Thyroid gland (tissue), 4 donors: ENCODE data around the gene IL17RA. TPM values are rescaled to one million over a fixed set of nuclear protein-coding genes. Genes with fewer than 3 reads are reported as not detected.

Experiments used
- DNase-seq, 2 donors: peaks; one replicate each; pipeline ENCODE4 v3.0.0-alpha.2; 2019
- H3K27ac ChIP-seq, 3 donors: fragments of 200-600 bp; sonication (generic); 1 replicate in 2 of 3; 2 replicates in 1 of 3; pipeline ENCODE4 v1.5.1; 2016 to 2019; ENCODE audit warnings: mild to moderate bottlenecking in 1 of 3, moderate library complexity in 1 of 3
- H3K27me3 ChIP-seq: fragments of 200-600 bp; sonication (generic); one replicate; pipeline ENCODE4 v1.5.1; 2019
- H3K36me3 ChIP-seq, 2 donors: fragments of 200-600 bp; sonication (generic); one replicate each; pipeline ENCODE4 v1.5.1; 2016 to 2019
- H3K4me1 ChIP-seq, 2 donors: fragments of 200-600 bp; sonication (generic); one replicate each; pipeline ENCODE4 v1.5.1; 2017 to 2019
- H3K4me3 ChIP-seq, 3 donors: fragments of 200-600 bp; sonication (generic); replicated peaks in 1 of 3; 1 replicate in 2 of 3; 2 replicates in 1 of 3; pipeline ENCODE4 v1.5.1; 2016; ENCODE audit warnings: mild to moderate bottlenecking in 1 of 3
- H3K9me3 ChIP-seq: fragments of 200-600 bp; sonication (generic); one replicate; pipeline ENCODE4 v1.5.1; 2017
- CTCF ChIP-seq, 6 experiments: fragments of 200-600 bp in 3 of 6; fragments of 450-650 bp in 3 of 6; sonication (generic) in 3 of 6; IDR thresholded peaks; one replicate each; pipeline ENCODE4 v1.5.1; 2016 to 2019; ENCODE audit warnings: antibody characterized with exemption in 6 of 6, mild to moderate bottlenecking in 2 of 6, inconsistent platforms in 1 of 6, moderate library complexity in 1 of 6
- POLR2A ChIP-seq, 2 donors: fragments of 450-650 bp; IDR thresholded peaks; one replicate each; pipeline ENCODE4 v1.6.1; 2017; ENCODE audit warnings: antibody characterized with exemption in 2 of 2, mild to moderate bottlenecking in 2 of 2, moderate library complexity in 1 of 2
- WGBS, 2 donors: methylation state at CpG; one replicate each; pipeline ENCODE4 v1.1.5; 2017; 5-methylcytosine and 5-hydroxymethylcytosine counted together
- intact Hi-C: fragments of 100-400 bp; cut with DNase I; formaldehyde crosslinking; loops from one replicate; pipeline ENCODE4 v1.15.1; 2023
- total RNA-seq, 4 donors: library from RNA; depleted of rRNA; stranded (reverse); fragments of >200 nt; gene quantifications; one replicate each; pipeline ENCODE4 v1.2.3, GENCODE V29; 2016

IL17RA gene
- total RNA-seq, 4 donors from 2014 or later, result 10.3 to 19.1 (median 15.5) TPM

DNA sequence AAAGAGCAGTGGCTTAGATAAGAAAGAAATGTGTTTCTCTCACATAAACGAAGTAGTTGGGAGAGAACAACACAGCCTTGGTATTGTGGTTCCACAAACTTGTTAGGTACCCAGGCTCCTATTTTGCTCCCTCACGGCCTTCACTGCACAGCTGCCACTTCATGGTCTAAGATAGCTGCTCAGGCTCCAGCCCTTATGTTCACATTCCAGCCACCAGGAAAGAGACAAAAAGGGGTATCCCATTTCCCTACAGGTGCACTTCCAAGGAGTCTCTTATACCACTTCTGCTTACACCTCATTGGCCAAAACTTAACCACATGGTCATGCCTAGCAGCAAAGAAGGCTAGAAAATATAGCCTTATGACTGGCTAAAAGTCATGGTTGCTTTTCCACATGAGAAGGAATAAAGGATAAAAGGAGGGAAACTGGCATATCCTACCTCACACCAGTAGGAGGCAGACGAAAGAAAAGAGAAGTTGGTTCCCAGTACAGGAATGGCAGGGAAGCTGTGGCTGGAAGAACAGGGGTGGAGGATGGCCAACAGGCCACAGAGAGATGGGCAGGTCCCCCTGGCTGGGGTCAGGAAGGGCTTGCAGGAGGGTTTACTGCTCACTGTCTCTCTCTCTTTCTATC, 79.7 kb downstream of the IL17RA start:
- no peaks in the 10 kb centered on the region for H3K27me3 ChIP-seq
- DNase-seq, result no peak
- H3K9me3 ChIP-seq, result no peaks in the 10 kb centered on the region
- intact Hi-C loops, result loop anchor here (5.0 kb wide), 1 partner anchor 87 kb away; no protein-coding TSS in a partner anchor
- H3K4me3 ChIP-seq, result no peak overlapping the region
- peaks cover 6 to 7% of the 10 kb centered on the region in 2 donors for H3K4me1 ChIP-seq
- no peaks in the 10 kb centered on the region for H3K36me3 ChIP-seq
- TF ChIP-seq CTCF (IDR thresholded peaks at IDR 0.05) (no peak), POLR2A (IDR thresholded peaks at IDR 0.05) (no peak)
- no peak overlapping the region for H3K27ac ChIP-seq
- 90 to 95% methylated on average over 3 of the region's 3 CpGs for WGBS, 2 donors

Other genes starting within 250 kb of the IL17RA start
- not detected for gene GAB4, start 76.8 kb upstream of the IL17RA start, total RNA-seq
- gene TMEM121B, start 36.4 kb downstream of the IL17RA start, total RNA-seq, result under 1 TPM in 2 of 4 donors, not detected in 2; 0.10 to 0.17 TPM
- 10 to 100 TPM; 21.6 to 37.8 (median 25.8) TPM for gene HDHD5, start 74.3 kb downstream of the IL17RA start, total RNA-seq
- 10 to 100 TPM in 2 of 4 donors, 1 to 10 TPM in 2; 5.2 to 19.8 (median 12.6) TPM for gene ADA2, start 134.4 kb downstream of the IL17RA start, total RNA-seq